ENCODE results near the gene ZNF319.
"Not testable (repeated sequence)": the region's sequence is repeated elsewhere in the genome, so short reads cannot be mapped to it uniquely, and the experiment has no call there.

Gene ZNF319

GRCh38 chr16:57997528-57998265 is 2.8 kb downstream of the ZNF319 start:
- no peak for DNase-seq (ENCODE audit: low spot score)

GRCh38 chr16:57997176-57997527 is 3.3 kb downstream of the ZNF319 start:
- DNase-seq (ENCODE audit: low spot score): no peak

- DNase-seq (ENCODE audit: low spot score): no peak
Measured at GRCh38 chr16:57996406-57997175, 3.9 kb downstream of the ZNF319 start.

- DNase-seq (ENCODE audit: low spot score): no peak
Measured at GRCh38 chr16:57995721-57996405, 4.6 kb downstream of the ZNF319 start.

- peak; percentile 54 for DNase-seq (ENCODE audit: low spot score)
Measured at GRCh38 chr16:57994778-57995177, 5.7 kb downstream of the ZNF319 start.

- DNase-seq (ENCODE audit: low spot score): no peak
Measured at GRCh38 chr16:57994361-57994760, 6.1 kb downstream of the ZNF319 start.

GRCh38 chr16:57993897-57994296 is 6.6 kb downstream of the ZNF319 start:
- no peak for DNase-seq (ENCODE audit: low spot score)

- no peak for DNase-seq (ENCODE audit: low spot score)
Measured at GRCh38 chr16:57993438-57993837, 7.0 kb downstream of the ZNF319 start.

GRCh38 chr16:57992084-57992483 is 8.4 kb downstream of the ZNF319 start:
- no peak for DNase-seq (ENCODE audit: low spot score)

GRCh38 chr16:57991551-57992059 is 8.9 kb downstream of the ZNF319 start:
- DNase-seq (ENCODE audit: low spot score): no peak

- no peak for DNase-seq (ENCODE audit: low spot score)
Measured at GRCh38 chr16:57988929-57989328, 11.5 kb downstream of the ZNF319 start.

- DNase-seq (ENCODE audit: low spot score): no peak
Measured at GRCh38 chr16:57987441-57988177, 12.9 kb downstream of the ZNF319 start.

GRCh38 chr16:57986196-57986595 is 14.3 kb downstream of the ZNF319 start:
- no peak for DNase-seq (ENCODE audit: low spot score)

- DNase-seq (ENCODE audit: low spot score): no peak
Measured at GRCh38 chr16:57985204-57986181, 15.0 kb downstream of the ZNF319 start.

- peak; percentile 90 for DNase-seq (ENCODE audit: low spot score)
Measured at GRCh38 chr16:57984443-57985203, 15.8 kb downstream of the ZNF319 start.

- DNase-seq (ENCODE audit: low spot score): no peak
Measured at GRCh38 chr16:57982385-57982784, 18.1 kb downstream of the ZNF319 start.

- DNase-seq (ENCODE audit: low spot score): no peak
Measured at GRCh38 chr16:57981636-57982035, 18.8 kb downstream of the ZNF319 start.

GRCh38 chr16:57979006-57979585 is 21.4 kb downstream of the ZNF319 start:
- no peak for DNase-seq (ENCODE audit: low spot score)

- not testable (repeated sequence) for DNase-seq (ENCODE audit: low spot score)
Measured at GRCh38 chr16:57978070-57978465, 22.4 kb downstream of the ZNF319 start.
